Heart left ventricle (tissue), 16 donors: ENCODE results near the gene CACNA1C. TPM values are rescaled to one million over a fixed set of nuclear protein-coding genes. Genes with fewer than 3 reads are reported as not detected.
A peak's percentile ranks its signal among the peaks of the same experiment; 100 is the strongest.

Experiments used
- ATAC-seq, 4 donors: fragments of 200-7000 bp; cut with Tn5 transposase; one replicate each; pipeline ENCODE4 v1.9.1; 2020 to 2022; ENCODE audit warnings: moderate library complexity in 4 of 4, mild to moderate bottlenecking in 3 of 4, moderate number of reproducible peaks in 1 of 4
- DNase-seq, 5 donors: peaks; one replicate each; pipeline ENCODE4 v3.0.0-alpha.2; 2020
- H3K27ac ChIP-seq, 12 donors: fragments of 200-600 bp; sonication (generic) in 4 of 12; one replicate each; pipeline versions ENCODE4 v1.5.0 to v1.8.0; 2016 to 2022; ENCODE audit warnings: mild to moderate bottlenecking in 2 of 12
- H3K27me3 ChIP-seq, 9 donors: fragments of 200-600 bp; sonication (generic) in 2 of 9; one replicate each; pipeline versions ENCODE4 v1.5.1 to v1.8.0; 2016 to 2022; ENCODE audit warnings: mild to moderate bottlenecking in 3 of 9
- H3K36me3 ChIP-seq, 9 donors: fragments of 200-600 bp; sonication (generic) in 2 of 9; one replicate each; pipeline versions ENCODE4 v1.5.0 to v1.8.0; 2018 to 2022; ENCODE audit warnings: mild to moderate bottlenecking in 2 of 9
- H3K4me1 ChIP-seq, 12 donors: fragments of 200-600 bp; sonication (generic) in 4 of 12; one replicate each; pipeline versions ENCODE4 v1.5.0 to v1.8.0; 2016 to 2022; ENCODE audit warnings: mild to moderate bottlenecking in 3 of 12
- H3K4me3 ChIP-seq, 12 donors: fragments of 200-600 bp; sonication (generic) in 4 of 12; one replicate each; pipeline versions ENCODE4 v1.5.0 to v1.8.0; 2017 to 2022; ENCODE audit warnings: mild to moderate bottlenecking in 9 of 12, moderate library complexity in 4 of 12
- H3K9me3 ChIP-seq, 12 donors: fragments of 200-600 bp; sonication (generic) in 4 of 12; one replicate each; pipeline versions ENCODE4 v1.5.0 to v1.8.0; 2016 to 2022; ENCODE audit warnings: mild to moderate bottlenecking in 1 of 12
- CTCF ChIP-seq, 12 donors: fragments of 200-600 bp; sonication (generic) in 4 of 12; IDR thresholded peaks; one replicate each; pipeline versions ENCODE4 v1.5.0 to v1.8.0; 2018 to 2022; ENCODE audit warnings: antibody characterized with exemption in 12 of 12, mild to moderate bottlenecking in 5 of 12
- POLR2A ChIP-seq, 2 donors: fragments of 450-650 bp; IDR thresholded peaks; one replicate each; pipeline ENCODE4 v1.6.1; 2017; ENCODE audit warnings: antibody characterized with exemption in 2 of 2, mild to moderate bottlenecking in 2 of 2, moderate library complexity in 2 of 2
- WGBS, 4 donors: extraction: QIAGEN DNeasy Blood & Tissue Kit in 2 of 4; methylation state at CpG; one replicate each; pipeline versions ENCODE4 v1.1.5 to v1.1.7; 2013 to 2018; 5-methylcytosine and 5-hydroxymethylcytosine counted together
- intact Hi-C, 10 donors: fragments of 100-400 bp; cut with DNase I; formaldehyde crosslinking; loops; one replicate each; pipeline versions ENCODE4 v1.11.1 to v1.14.2; 2022
- polyA plus RNA-seq, 2 donors: library from polyadenylated mRNA; stranded (reverse); fragments of 200-250 nt; gene quantifications; one replicate each; pipeline ENCODE4 v1.2.3, GENCODE V29; 2013
- total RNA-seq, 9 donors: library from RNA; depleted of rRNA in 2 of 9; stranded (reverse); fragments of >200 nt in 2 of 9; fragmentation: NEBNext Ultra II Directional in 3 of 9; extraction: Animal tissue kit (Norgen Biotek cat#: 25700) in 3 of 9; gene quantifications; one replicate each; pipeline versions ENCODE4 v1.1.0 to v1.2.4, GENCODE V29; 2016 to 2023
- donor health status: ischemic (EF 13 %, LVEDD 7.1; RV severe dilation, severe dysfunction).
- donor health status: healthy with polysubstance abuse.
- donor health status: DM: no; HTN: yes; CAD: no.
- donor health status: DM: no; HTN: no; CAD: no.
- donor health status: ischemic (EF 25% LVEDD 6.9; RV normal size, moderate dysfunction).
- donor health status: ischemic (EF 25% LVEDD 5.7; RV mildly dilated, moderate dysfunction).
- donor health status: healthy.
- donor health status: DM: yes; HTN: yes; CAD: no.
- donor health status: ischemic (EF 35%, LVEDD 5.7; RV mildly dilated, moderate dysfunction).
- donor health status: nonischemic (EF 11% LVEDD 7.7; RV severe dilation, severe dysfunction).
- donor health status: DM: yes; HTN: yes; CAD: no.
- donor health status: PGD.
- donor health status: ischemic (EF 29% LVEDD 5.4; RV normal size, mild dysfunction).
- donor health status: nonischemic (EF 23%, LVEDD 6.1; RV moderate dilation, normal function).

Gene CACNA1C
- total and polyA plus RNA-seq, 11 donors, result 41.9 to 196 (median 164) TPM

- 64 to 95% (median 92%) methylated on average over 3 of the region's 3 CpGs for WGBS, 4 donors
- H3K27ac ChIP-seq, result peak overlapping the region in 5 of 12 donors; percentile 5 to 55 (median 16)
- intact Hi-C loops, result loop anchor here in 2 of 10 donors (10.0 kb wide), 2 partner anchors 277 to 1823 kb away; no protein-coding TSS in a partner anchor
Observed at GRCh38 chr12:2307550-2307949, 254.8 kb downstream of the CACNA1C start.

DNA sequence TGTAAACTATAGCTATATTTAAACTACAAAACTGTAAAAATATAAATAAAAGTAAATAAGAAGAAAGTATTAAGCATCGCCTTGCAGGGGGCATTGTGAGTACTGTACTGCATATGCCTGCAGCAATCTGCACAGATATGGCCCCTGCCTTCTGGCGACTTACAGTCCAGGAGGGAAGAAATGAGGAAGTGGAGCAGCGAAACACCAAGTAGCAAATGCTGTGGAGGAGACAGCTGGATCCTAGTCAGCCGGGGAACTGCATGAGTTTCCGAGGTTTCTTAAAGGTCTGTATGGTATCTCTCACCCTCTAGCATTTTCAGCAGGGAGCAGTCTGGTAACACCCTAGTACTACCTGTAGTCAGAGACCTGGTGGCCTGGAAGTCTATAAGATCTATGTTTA, 256.9 kb downstream of the CACNA1C start:
- H3K27me3 ChIP-seq, result no peaks in the 10 kb centered on the region
- no peak for DNase-seq
- intact Hi-C loops, result loop anchor here in 2 of 10 donors (10.0 kb wide), 2 partner anchors 275 to 1825 kb away; no protein-coding TSS in a partner anchor
- peaks cover 0 to 58% (median 33%) of the 10 kb centered on the region in 12 donors for H3K4me1 ChIP-seq
- H3K9me3 ChIP-seq, result peaks cover 0 to 5% (median 0%) of the 10 kb centered on the region in 12 donors
- no peak for ATAC-seq
- no peak for TF ChIP-seq CTCF (IDR thresholded peaks at IDR 0.05)
- no peak for TF ChIP-seq POLR2A (IDR thresholded peaks at IDR 0.05)
- H3K4me3 ChIP-seq, result no peak overlapping the region
- 84 to 89% (median 86%) methylated on average over 5 of the region's 5 CpGs for WGBS, 4 donors
- H3K36me3 ChIP-seq, result no peaks in the 10 kb centered on the region
- H3K27ac ChIP-seq, result peak overlapping the region in 1 of 12 donors; percentile 73

More at GRCh38 chr12:2307550-2307949, 254.8 kb downstream of the CACNA1C start:
- no peak for ATAC-seq
- Histone ChIP-seq H3K4me1 (peaks cover 0 to 73% (median 48%) of the 10 kb centered on the region in 12 donors), H3K36me3 (no peaks in the 10 kb centered on the region), H3K4me3 (no peak overlapping the region), H3K9me3 (peaks cover 0 to 5% (median 0%) of the 10 kb centered on the region in 12 donors), H3K27me3 (no peaks in the 10 kb centered on the region)
- no peak for DNase-seq
- TF ChIP-seq POLR2A (IDR thresholded peaks at IDR 0.05), result no peak
- no peak for TF ChIP-seq CTCF (IDR thresholded peaks at IDR 0.05)

- H3K4me1 ChIP-seq, result peaks cover 0 to 44% (median 21%) of the 10 kb centered on the region in 12 donors
- no peak for TF ChIP-seq POLR2A (IDR thresholded peaks at IDR 0.05)
- TF ChIP-seq CTCF (IDR thresholded peaks at IDR 0.05), result no peak
- H3K27ac ChIP-seq, result peak overlapping the region in 1 of 12 donors; percentile 73
- H3K9me3 ChIP-seq, result peaks cover 0 to 5% (median 0%) of the 10 kb centered on the region in 12 donors
- intact Hi-C loops, result no loop called here
- 66 to 81% (median 72%) methylated on average over 15 of the region's 15 CpGs for WGBS, 4 donors
- no peak overlapping the region for H3K4me3 ChIP-seq
- no peaks in the 10 kb centered on the region for H3K36me3 ChIP-seq
- ATAC-seq, result peak in 1 of 4 donors; percentile 29
- no peak for DNase-seq
- H3K27me3 ChIP-seq, result no peaks in the 10 kb centered on the region
Observed at GRCh38 chr12:2311020-2311778, 258.4 kb downstream of the CACNA1C start.

DNA sequence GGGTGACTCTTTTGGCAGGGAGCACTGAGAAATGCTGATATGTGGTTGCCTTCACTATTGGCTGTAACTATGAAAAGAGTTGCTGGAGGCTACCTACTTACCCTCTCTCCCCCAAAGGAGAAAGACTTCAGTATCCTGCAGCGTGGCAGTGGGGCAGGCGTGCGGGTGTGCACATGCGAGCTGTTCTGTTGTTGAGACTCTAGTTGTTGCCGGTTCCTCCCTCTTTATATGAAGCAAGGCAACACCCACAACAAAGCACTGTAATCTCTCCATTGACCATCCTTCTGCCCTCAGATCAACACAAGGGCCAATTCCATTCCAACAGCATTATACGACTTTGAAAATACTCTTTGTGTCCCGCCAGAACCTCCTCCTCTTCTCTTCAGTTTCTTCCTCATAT, 259.4 kb downstream of the CACNA1C start:
- TF ChIP-seq POLR2A (IDR thresholded peaks at IDR 0.05), result no peak
- no peak for TF ChIP-seq CTCF (IDR thresholded peaks at IDR 0.05)
- Histone ChIP-seq H3K9me3 (peaks cover 0 to 5% (median 0%) of the 10 kb centered on the region in 12 donors), H3K27me3 (no peaks in the 10 kb centered on the region), H3K27ac (peak overlapping the region in 1 of 12 donors; percentile 73), H3K4me3 (no peak overlapping the region), H3K36me3 (no peaks in the 10 kb centered on the region), H3K4me1 (peaks cover 0 to 36% (median 12%) of the 10 kb centered on the region in 12 donors)
- DNase-seq (no peak), ATAC-seq (peak in 2 of 4 donors; percentile 3 to 4)
- 79 to 91% (median 86%) methylated on average over 7 of the region's 7 CpGs for WGBS, 4 donors
- intact Hi-C loops, result no loop called here
